Stimulated activated CD8-positive, alpha-beta memory T cell treated with anti-CD3 and anti-CD28 coated beads, Interleukin-12 subunit alpha, Interleukin-12 subunit beta, amount 100 ng/mL, for 4 hours (primary cell): ENCODE data around the gene TMEM132C.

Source experiments
- DNase-seq: peaks from one replicate; pipeline ENCODE4 v3.0.0-alpha.2; 2020; ENCODE audit warnings: low read depth

Gene TMEM132C

DNA sequence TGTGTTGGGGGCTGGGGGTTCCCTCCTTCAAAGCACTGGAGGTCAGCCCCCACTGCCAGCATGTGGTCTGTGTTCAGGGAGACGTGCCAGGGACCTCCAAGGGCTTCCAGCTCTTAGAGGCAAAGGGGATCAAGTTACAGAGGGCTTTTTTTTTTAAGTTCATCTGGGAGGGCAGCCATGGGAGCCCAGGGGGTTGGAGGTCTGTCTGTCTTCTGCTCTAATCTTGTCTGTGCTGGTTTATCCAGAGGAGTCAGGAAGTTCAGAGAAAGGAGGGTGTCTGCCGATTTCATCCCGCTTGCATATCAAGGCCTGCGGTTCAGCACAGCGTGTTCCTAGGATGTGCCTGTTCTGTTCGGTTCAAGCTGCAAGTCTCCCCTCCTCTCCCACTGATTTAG, 72.2 kb downstream of the TMEM132C start:
- DNase-seq = no peak

DNA sequence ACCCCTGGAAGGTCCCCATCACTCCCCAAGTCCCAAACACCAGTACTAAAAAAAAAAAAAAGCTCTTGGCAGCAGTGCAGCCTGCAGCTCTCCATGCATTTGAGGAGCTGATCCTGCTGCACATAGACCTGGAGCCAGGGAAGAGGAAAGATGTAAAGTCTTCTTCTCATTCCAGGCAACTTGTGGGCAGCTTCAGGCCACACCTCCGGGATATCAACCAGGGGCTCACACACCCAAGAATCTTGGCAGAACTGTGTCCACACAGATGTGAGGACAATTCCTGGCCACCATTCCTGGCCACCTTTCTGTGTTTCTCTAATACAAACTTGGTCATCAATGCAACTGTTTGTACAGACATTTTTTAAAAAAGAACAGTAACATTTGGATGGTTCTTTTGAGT, 72.7 kb downstream of the TMEM132C start:
- DNase-seq = no peak

DNA sequence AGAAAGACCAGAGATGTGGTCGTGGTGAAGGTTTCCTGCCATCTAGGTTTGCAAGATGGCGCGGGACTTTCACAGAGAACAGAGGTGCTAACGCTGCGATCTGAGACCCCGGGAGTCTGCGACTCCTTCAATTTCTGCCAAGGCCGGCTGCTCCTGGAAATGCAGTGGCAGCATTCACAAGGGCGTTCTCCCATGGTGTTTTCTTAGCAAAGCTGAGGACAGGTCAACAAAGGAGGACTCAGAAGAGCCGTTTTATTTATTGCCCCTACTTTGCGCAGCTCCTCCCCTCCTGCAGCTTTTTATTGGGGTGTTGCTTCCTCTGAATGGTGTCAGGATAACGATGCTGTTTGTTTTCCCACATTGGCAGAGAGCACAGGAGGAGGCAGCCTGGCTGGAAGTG, 86.3 kb downstream of the TMEM132C start:
- no peak for DNase-seq

- DNase-seq = no peak
Observed at GRCh38 chr12:128356547-128356946, 89.6 kb downstream of the TMEM132C start.

DNA sequence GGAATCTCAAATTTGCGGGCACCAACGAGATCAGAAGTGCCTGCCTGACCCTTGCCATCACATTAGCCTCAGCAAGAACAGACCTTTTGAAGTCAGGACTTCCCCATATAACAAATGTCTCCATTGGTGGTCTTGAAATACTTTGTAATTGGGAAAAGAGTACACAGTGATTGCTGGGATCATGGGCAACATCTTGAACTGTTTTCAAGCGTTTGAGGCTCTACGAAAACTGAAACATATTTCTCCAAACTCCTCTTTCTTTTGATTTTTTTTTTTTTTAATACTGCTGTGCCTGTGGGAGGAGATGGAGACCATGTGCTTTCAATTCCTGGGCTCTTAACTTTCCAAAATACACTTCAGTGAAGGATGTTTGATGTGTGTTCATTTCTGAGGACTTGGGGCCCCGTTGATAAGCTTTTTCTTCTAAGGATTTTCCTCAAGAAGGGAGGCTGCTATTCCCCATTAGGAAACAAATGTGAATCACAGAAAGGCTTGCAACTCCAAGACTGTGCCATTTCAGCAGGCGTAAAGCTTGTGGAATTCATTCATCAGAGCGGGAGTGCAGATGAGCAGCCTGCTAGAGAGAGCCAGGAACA, 94.5 kb downstream of the TMEM132C start:
- no peak for DNase-seq

- no peak for DNase-seq
Observed at GRCh38 chr12:128365032-128365431, 98.1 kb downstream of the TMEM132C start.

DNA sequence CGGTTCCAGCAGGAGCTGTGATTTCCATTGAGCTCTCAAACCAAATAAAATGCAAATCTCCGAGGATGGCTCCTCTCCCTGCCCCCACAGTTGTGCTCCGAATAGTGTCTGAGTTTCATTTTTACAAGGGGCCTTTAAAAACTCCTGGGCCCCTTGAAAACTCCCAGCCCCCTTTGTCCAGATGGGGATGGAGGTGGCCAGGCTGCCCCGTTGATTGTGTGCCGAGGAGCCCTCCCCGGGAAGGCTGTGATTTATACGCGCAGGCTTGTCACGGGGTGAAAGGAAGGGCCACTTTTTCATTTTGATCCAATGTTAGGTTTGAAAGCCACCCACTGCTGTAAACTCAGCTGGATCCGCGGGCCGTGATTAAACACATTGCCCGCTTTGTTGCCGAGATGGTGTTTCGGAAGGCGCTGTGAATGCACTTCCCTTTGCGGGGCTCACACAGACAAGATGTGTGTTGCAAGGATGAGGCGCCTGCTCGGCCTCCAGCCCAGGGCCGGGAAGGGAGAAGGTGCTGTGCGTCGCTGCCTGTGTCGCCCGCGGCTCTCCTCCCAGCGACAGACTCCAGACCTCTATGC, 98.8 kb downstream of the TMEM132C start:
- DNase-seq = no peak

DNA sequence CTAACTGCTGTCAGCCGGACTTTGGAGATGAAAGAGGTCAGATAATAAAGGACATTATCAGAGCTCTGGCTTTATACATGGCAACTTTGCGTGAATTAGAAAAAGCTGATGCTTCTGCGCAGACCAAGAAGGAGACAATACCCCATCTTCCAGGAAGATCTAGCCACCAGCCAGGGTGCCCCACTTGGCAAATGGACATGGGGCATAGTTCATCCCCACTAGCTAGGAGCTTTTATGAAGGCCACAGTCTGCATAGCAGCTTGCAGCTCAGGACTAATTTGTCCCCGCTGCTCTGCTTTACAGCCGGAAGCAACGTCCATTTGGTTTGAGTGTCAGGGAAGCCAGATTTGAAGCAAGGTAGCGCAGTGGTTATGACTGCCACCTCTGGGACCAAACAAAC, 101.0 kb downstream of the TMEM132C start:
- no peak for DNase-seq

DNA sequence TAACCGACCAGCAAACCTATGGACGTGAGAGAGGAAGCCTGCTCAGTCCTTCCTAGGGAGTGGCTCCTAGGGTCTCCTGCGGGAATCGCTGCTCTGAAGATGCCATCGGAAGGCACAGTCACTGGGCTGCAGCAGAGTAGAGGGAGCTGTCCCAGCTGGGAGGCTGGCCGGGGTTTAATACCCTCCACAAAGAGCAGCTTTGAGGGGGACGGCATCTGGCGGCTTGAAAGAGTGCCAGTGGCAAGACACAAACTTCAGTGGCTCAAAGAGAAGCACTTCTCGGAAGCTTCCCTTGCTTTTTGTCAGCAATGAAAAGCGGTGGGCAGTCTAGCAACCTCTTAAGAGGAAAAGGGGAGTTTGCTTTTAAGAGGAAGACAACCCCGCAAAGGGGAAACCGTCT, 114.6 kb downstream of the TMEM132C start:
- DNase-seq = no peak

GRCh38 chr12:128381946-128382345, 115.0 kb downstream of the TMEM132C start:
- DNase-seq = no peak

DNA sequence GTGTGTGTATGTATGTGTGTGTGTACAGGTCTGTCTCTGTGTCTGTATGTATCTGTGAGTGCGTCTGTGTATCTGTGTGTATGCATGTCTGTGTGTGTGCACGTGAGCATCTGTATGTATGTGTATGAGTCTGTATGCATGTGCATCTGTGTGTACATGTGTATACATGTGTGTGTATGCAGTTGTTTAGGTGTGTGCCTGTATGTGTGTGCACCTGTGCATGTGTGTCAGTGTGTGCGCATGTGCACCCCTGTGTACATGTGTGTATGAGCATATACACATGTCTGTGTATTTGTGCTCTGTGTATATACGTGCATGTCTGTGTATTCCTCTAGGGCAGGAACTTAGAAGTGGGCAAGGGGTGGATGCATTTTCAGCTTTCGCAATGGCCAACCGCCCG, 116.0 kb downstream of the TMEM132C start:
- no peak for DNase-seq

DNA sequence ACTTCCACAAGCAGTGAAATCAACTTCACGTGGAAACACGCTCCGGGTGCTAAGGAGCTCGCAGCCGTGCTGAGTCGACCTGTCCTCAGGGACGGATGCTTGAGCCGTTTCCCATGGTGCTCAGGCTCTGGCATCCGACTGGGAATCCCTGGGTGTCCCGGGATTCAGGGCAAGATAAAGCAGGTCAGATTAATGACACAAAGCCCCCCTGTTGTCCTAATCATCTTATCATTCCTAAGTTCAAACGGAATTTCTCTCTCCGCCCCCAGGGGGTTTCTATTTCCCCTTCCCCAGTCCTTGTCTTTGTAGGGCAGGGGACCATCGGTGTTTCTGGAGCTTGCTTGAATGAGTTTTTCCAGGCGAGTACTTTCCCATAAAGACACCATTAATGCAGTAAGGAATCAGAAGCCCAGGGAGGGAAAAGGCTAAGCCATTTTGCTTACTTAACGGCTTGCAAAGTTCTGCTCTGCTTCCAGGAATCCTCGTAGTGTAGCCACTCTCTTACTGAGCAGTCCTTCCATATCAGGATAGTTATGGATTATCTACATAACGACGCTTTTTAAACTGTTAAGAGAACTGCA, 116.5 kb downstream of the TMEM132C start:
- DNase-seq = no peak

- no peak for DNase-seq
Observed at GRCh38 chr12:128385736-128386135, 118.8 kb downstream of the TMEM132C start.

- no peak for DNase-seq
Observed at GRCh38 chr12:128387811-128388422, 120.9 kb downstream of the TMEM132C start.

- DNase-seq = no peak
Observed at GRCh38 chr12:128388461-128389000, 121.6 kb downstream of the TMEM132C start.

GRCh38 chr12:128393346-128393745, 126.4 kb downstream of the TMEM132C start:
- no peak for DNase-seq

DNA sequence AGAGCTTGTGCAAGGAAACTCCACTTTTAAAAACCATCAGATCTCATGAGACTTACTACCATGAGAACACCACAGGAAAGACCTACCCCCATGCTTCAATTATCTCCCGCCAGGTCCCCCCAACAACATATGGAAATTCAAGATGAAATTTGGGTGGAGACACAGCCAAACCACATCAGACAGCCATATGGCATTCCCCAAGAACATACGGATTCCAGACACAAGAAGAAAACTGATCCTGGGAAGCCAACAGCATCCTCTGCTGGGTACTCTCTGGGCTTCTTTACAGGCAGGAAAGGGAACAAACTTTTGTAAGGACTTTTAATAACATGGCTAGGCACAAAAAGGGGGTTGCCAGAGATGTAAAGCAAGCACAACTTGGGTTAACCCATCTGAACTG, 127.2 kb downstream of the TMEM132C start:
- no peak for DNase-seq

DNA sequence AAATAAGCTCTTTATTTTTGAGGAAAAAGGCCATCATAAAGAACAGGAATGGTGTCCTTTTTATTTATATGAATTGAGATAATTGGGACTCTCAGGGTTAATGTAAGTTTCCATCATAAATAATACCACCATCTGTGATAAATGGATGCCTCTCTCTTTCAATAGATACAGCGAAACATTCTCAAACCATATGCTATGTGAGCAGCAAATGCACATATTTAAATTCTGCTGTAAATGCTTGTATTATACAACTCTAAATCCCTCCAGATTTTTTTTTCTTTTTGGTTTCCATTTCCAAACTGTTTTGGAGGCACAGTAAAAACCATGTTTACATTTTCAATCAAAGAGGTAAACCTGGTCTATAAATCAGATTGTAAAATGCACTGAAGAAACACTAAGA, 132.3 kb downstream of the TMEM132C start:
- no peak for DNase-seq

DNA sequence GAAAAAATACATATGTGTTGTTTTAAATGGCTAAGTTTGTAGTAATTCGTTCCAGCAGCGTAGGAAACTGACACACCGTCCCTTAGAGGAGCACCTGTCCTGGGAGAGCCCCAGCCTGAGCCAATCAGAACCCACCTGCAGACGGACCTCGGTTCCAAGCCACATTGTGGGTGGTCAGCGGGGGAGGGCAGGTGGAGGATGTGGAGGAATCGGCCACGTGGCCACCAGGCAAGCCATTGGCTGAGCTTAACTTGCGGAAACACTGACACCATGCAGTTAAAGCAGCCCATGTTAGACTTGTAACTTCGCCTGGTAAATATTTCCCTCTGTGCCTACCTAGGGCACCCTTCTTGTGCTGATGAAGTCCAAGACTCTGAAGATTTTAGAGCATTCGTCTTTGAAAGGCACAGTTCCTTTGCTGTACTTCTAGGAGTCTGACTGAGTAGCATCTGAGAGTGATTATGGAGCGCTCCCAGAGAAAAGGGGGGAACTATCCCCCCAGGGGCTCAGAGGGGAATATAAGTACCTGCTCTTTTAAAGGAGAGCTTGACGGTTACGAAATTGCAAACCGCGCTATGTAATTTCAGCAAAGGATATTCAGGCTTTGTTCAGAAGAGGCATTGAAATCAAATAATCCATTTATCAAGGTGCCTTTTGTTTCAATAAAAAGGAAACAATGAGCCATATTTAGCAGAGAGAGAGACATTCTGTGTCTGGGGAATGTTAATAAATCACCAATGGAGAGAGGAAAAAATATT, 135.7 kb downstream of the TMEM132C start:
- DNase-seq = no peak

DNA sequence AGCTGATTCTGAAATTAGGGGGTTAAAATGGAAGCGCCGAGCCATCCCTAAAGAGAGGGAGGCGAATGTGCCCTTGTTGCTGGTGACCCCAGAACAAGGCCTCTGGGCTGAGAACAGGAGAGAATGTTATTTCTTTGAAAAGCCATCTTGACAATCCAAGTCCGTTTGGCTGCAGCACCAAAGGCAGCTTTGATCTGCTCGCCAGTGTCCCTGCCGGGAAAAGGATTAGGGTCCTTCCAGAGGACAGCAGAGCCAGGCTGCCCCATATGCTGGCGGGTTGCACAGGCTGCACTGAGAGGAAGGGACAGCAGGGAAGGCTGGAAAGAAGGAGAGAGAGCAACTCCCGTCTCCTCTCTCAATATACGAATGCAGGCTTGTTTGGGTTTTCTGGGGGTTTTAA, 141.7 kb downstream of the TMEM132C start:
- no peak for DNase-seq

GRCh38 chr12:128415036-128415560, 148.1 kb downstream of the TMEM132C start:
- DNase-seq = no peak

GRCh38 chr12:128418944-128419343, 152.0 kb downstream of the TMEM132C start:
- DNase-seq = no peak
